GM12878 (cell line): ENCODE results near the gene RBMXL2. TPM values are rescaled to one million over a fixed set of nuclear protein-coding genes. Genes with fewer than 3 reads are reported as not detected.

Experiments used
- ATAC-seq: fragments of 200-7000 bp; cut with Tn5 transposase; 3 replicates; pipeline ENCODE4 v1.9.1; 2020; ENCODE audit warnings: mild to moderate bottlenecking, moderate library complexity
- BruUV-seq: library from RNA; stranded (reverse); fragments of 400-500 nt; replicated peaks from 2 replicates; lab custom pipeline; 2021; lab: Mats Ljungman, UMichigan
- CTCF ChIA-PET: fragments of 300-600 bp; sonication (Branson Sonifier 250); formaldehyde crosslinking; extraction: SDS; loops from one replicate; lab custom pipeline; 2021; ENCODE audit warnings: inconsistent platforms; lab: Yijun Ruan, JAX
- POLR2A ChIA-PET: fragments of 350-600 bp; formaldehyde crosslinking; extraction: SDS; loops from one replicate; lab custom pipeline; 2021; ENCODE audit warnings: inconsistent platforms; lab: Charles Lee
- RAD21 ChIA-PET: fragments of 300-600 bp; sonication (Branson Sonifier 250); formaldehyde crosslinking; loops from one replicate; lab custom pipeline; 2023; ENCODE audit warnings: antibody characterized with exemption; ENCODE audit not compliant: unreplicated experiment; lab: Charles Lee
- SMC1A ChIA-PET: fragments of 300-600 bp; sonication (Branson Sonifier 250); formaldehyde crosslinking; loops from one replicate; lab custom pipeline; 2023; ENCODE audit not compliant: unreplicated experiment, uncharacterized antibody; lab: Charles Lee
- DNase-seq: peaks from one replicate; pipeline ENCODE4 v3.0.0-alpha.2; 2011; ENCODE audit warnings: low read depth, low spot score
- FAIRE-seq: peaks from 3 replicates; lab custom pipeline; 2011; peaks lifted over from hg19 to GRCh38; lab: Jason Lieb, UNC
- H2AFZ ChIP-seq: 2 replicates; pipeline ENCODE4 v1.6.0; 2011; ENCODE audit warnings: low read depth, low read length, control low read depth; ENCODE audit not compliant: control insufficient read depth
- H3K27ac ChIP-seq: 2 replicates; pipeline ENCODE4 v1.5.1; 2011; ENCODE audit warnings: control low read depth; ENCODE audit not compliant: control insufficient read depth, insufficient read depth
- H3K27me3 ChIP-seq, 2 experiments: replicated peaks in 1 of 2; 2 replicates each; pipeline versions ENCODE4 v1.6.0 to v1.6.1; 2011; ENCODE audit warnings: low read length in 1 of 2; ENCODE audit not compliant: control insufficient read depth in 2 of 2, insufficient read depth in 2 of 2
- H3K36me3 ChIP-seq, 2 experiments: 2 replicates each; pipeline ENCODE4 v1.5.1; 2011; ENCODE audit warnings: low read length in 1 of 2; ENCODE audit not compliant: control insufficient read depth in 2 of 2, insufficient read depth in 2 of 2
- H3K4me1 ChIP-seq: 2 replicates; pipeline ENCODE4 v1.6.1; 2011; ENCODE audit warnings: mild to moderate bottlenecking, low read length, moderate library complexity, mixed read lengths; ENCODE audit not compliant: control insufficient read depth, insufficient read depth
- H3K4me2 ChIP-seq: 2 replicates; pipeline ENCODE4 v1.6.0; 2011; ENCODE audit warnings: control low read depth; ENCODE audit not compliant: control insufficient read depth, insufficient read depth
- H3K4me3 ChIP-seq: fragments of 200-600 bp; sonication (generic); 2 replicates; pipeline ENCODE4 v1.5.1; 2016
- H3K79me2 ChIP-seq: 2 replicates; pipeline ENCODE4 v1.6.0; 2011; ENCODE audit warnings: low read length; ENCODE audit not compliant: control insufficient read depth, insufficient read depth
- H3K9ac ChIP-seq: 2 replicates; pipeline ENCODE4 v1.8.0; 2011; ENCODE audit warnings: low read length, control low read depth, mixed read lengths; ENCODE audit not compliant: control insufficient read depth, insufficient read depth
- H3K9me3 ChIP-seq: replicated peaks from 3 replicates; pipeline ENCODE4 v1.5.1; 2011; ENCODE audit warnings: mild to moderate bottlenecking, low read length; ENCODE audit not compliant: control insufficient read depth, insufficient read depth
- H4K20me1 ChIP-seq: 2 replicates; pipeline ENCODE4 v1.6.0; 2011; ENCODE audit not compliant: control insufficient read depth, insufficient read depth
- BMI1 ChIP-seq: fragments of 450-650 bp; IDR thresholded peaks from 2 replicates; pipeline ENCODE4 v1.6.1; 2016; ENCODE audit warnings: mild to moderate bottlenecking, moderate library complexity, borderline replicate concordance
- KLF5 ChIP-seq: fragments of 450-650 bp; IDR thresholded peaks from 2 replicates; pipeline ENCODE4 v1.6.1; 2014; ENCODE audit warnings: mild to moderate bottlenecking; ENCODE audit not compliant: partially characterized antibody
- MTA2 ChIP-seq: fragments of 450-650 bp; IDR thresholded peaks from 2 replicates; pipeline ENCODE4 v1.6.1; 2016; ENCODE audit warnings: low read depth, mild to moderate bottlenecking, moderate library complexity
- SUPT20H ChIP-seq: IDR thresholded peaks from 2 replicates; pipeline ENCODE4 v1.6.1; 2011; ENCODE audit warnings: low read depth, mild to moderate bottlenecking, low read length, moderate library complexity, borderline replicate concordance; ENCODE audit not compliant: control insufficient read depth
- TAF1 ChIP-seq: IDR thresholded peaks from 2 replicates; pipeline ENCODE4 v1.6.1; 2011; ENCODE audit warnings: mild to moderate bottlenecking, low read depth, low read length, borderline replicate concordance
- YBX1 ChIP-seq: fragments of 450-650 bp; IDR thresholded peaks from 2 replicates; pipeline ENCODE4 v1.6.1; 2016; ENCODE audit warnings: antibody characterized with exemption
- WGBS: methylation state at CpG from one replicate; pipeline ENCODE4 v1.1.6; 2016; ENCODE audit warnings: low lambda C conversion rate; ENCODE audit not compliant: insufficient replicate concordance, insufficient coverage; ENCODE audit errors: missing lambda C conversion rate; 5-methylcytosine and 5-hydroxymethylcytosine counted together
- in situ Hi-C: fragments of 300-500 bp; cut with MboI; formaldehyde crosslinking; loops from 9 replicates; pipeline ENCODE4 v1.14.3; 2018; ENCODE audit warnings: mixed read lengths
- intact Hi-C: fragments of 100-400 bp; cut with micrococcal nuclease; formaldehyde crosslinking; loops from one replicate; pipeline ENCODE4 v1.14.2; 2022; ENCODE audit not compliant: unreplicated experiment
- polyA plus RNA-seq, 11 experiments: library from polyadenylated mRNA; depleted of rRNA in 4 of 11; unstranded in 6 of 11; stranded (reverse) in 5 of 11; fragments of >200 nt; fragmentation: Nextera tagmentation in 4 of 11; fragmentation: Illumina TruSeq in 1 of 11; extraction: Ambion mirVana in 4 of 11; extraction: Trizol in 1 of 11; gene quantifications; 1 replicate in 1 of 11; 2 replicates in 10 of 11; pipeline versions ENCODE4 v1.2.1 to v1.2.3, GENCODE V29; 2011 to 2016; ENCODE audit warnings: inconsistent platforms in 2 of 11, missing spikeins in 2 of 11, low read depth in 1 of 11
- total RNA-seq, 4 experiments: library from RNA; depleted of rRNA in 3 of 4; stranded (reverse); fragments of >200 nt in 3 of 4; fragmentation: Illumina TruSeq in 1 of 4; extraction: Trizol in 1 of 4; gene quantifications; 2 replicates each; pipeline versions ENCODE4 v1.2.1 to v1.2.3, GENCODE V29; 2013 to 2021
- TF ChIP-seq, protein P1 (sequence below): fragments of 150-350 bp; IDR thresholded peaks from 2 replicates; pipeline ENCODE4 v1.6.1; 2014; ENCODE audit warnings: mild to moderate bottlenecking, low read depth, low read length
- TF ChIP-seq, protein P2 (sequence below): fragments of 450-650 bp; conservative IDR thresholded peaks from 2 replicates; pipeline ENCODE4 v1.6.1; 2017; ENCODE audit warnings: mild to moderate bottlenecking, moderate library complexity
- TF ChIP-seq, protein P3 (sequence below): fragments of 450-650 bp; IDR thresholded peaks from 2 replicates; pipeline ENCODE4 v1.6.1; 2016; ENCODE audit warnings: mild to moderate bottlenecking
- TF ChIP-seq, protein P4 (sequence below): fragments of 450-650 bp; IDR thresholded peaks from 2 replicates; pipeline ENCODE4 v1.6.1; 2017; ENCODE audit warnings: mild to moderate bottlenecking

RBMXL2 gene
- total and polyA plus RNA-seq, 10 of the 15 experiments (the other 5 are each of a cell fraction or from before 2014, with no cell fraction given) = not detected

DNA sequence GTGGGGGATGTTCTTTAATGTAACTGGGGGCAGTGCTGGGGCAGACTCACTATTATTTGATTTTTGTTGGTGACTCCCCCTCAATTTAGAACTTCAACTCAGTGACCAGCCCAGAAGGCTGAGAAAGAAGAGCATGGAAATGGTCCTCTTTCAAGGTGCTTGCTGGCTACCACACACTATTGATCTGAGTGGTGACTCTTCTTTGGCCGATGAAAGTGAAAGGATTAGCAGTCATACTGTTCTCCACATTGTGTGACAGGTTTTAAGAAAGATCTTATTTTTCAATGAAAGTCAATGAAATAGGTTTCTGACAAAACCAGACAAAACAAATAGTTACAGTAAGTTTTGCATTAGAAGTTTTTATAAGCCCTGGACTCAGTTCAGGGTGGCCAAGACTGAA lies 38.6 kb upstream of the RBMXL2 start:
- H4K20me1 ChIP-seq = no peaks in the 10 kb centered on the region
- POLR2A ChIA-PET = no interaction called here
- SMC1A ChIA-PET = no interaction called here
- H3K27ac ChIP-seq = no peak overlapping the region
- H3K27me3 ChIP-seq = no peaks in the 10 kb centered on the region; a peak in 1 of 4 replicates
- H3K36me3 ChIP-seq = no peaks in the 10 kb centered on the region
- RAD21 ChIA-PET = no interaction called here
- no peak overlapping the region for H3K9ac ChIP-seq
- no TSS peak for BruUV-seq
- no peak for FAIRE-seq
- no peak for DNase-seq
- in situ Hi-C loops = no loop called here
- H3K9me3 ChIP-seq = no peaks in the 10 kb centered on the region
- intact Hi-C loops = no loop called here
- no peaks in the 10 kb centered on the region for H3K4me1 ChIP-seq
- ATAC-seq = peak; percentile 60
- H2AFZ ChIP-seq = no peak overlapping the region
- WGBS = 0% methylated on average over 1 of the region's 1 CpG
- no peak overlapping the region for H3K4me2 ChIP-seq
- no peak for TF ChIP-seq KLF5
- H3K79me2 ChIP-seq = no peaks in the 10 kb centered on the region
- no peak overlapping the region for H3K4me3 ChIP-seq
- CTCF ChIA-PET = no interaction called here

DNA sequence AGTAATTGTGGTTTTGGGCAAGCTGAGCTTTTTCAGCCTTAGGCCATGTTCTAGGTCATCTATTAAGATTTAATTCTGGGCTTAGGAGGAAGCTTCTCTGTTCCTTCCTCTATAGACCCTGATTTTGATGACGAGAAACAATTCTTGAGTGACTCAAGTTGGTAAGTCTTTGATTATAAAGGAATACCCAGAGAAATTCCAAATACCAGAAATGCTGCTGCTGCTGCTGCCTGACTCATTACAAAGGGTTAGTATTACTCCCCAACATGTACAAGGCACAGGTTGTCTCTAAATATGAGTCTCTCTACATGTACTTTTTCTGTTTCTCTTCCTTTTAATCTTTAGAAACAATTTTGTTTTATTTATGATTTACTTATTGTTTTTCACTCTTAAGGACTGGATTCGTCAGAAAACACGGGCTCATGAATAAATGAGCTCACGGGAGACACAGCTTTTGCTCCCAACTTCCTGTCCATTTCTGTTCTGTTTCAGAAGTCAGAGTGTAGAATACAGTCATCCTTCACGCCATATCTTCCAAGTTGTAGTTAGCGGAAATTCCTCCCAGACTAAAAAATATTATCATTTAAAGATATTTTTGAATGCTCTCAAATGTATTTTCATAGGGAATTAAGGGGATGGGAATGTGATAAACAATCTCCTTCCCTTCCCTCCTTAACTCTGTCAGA lies 31.8 kb upstream of the RBMXL2 start:
- FAIRE-seq = no peak
- 0% methylated on average over 6 of the region's 6 CpGs for WGBS
- in situ Hi-C loops (no loop called here), intact Hi-C loops (no loop called here)
- Histone ChIP-seq H3K79me2 (no peaks in the 10 kb centered on the region), H4K20me1 (no peaks in the 10 kb centered on the region), H3K27me3 (no peaks in the 10 kb centered on the region), H3K9me3 (no peaks in the 10 kb centered on the region), H3K9ac (no peak overlapping the region), H3K27ac (no peak overlapping the region), H3K4me2 (no peak overlapping the region), H3K36me3 (no peaks in the 10 kb centered on the region), H3K4me1 (no peaks in the 10 kb centered on the region), H2AFZ (no peak overlapping the region), H3K4me3 (no peak overlapping the region)
- ChIA-PET POLR2A (no interaction called here), SMC1A (interaction anchor here (0.7 kb wide), 1 partner anchor 18 kb away, joined by 5 read pairs; no protein-coding TSS in a partner anchor), RAD21 (no interaction called here), CTCF (no interaction called here)
- ATAC-seq = peak; percentile 65
- no TSS peak for BruUV-seq
- no peak for DNase-seq
- TF ChIP-seq BMI1 = no peak
- TF ChIP-seq, protein P1, sequence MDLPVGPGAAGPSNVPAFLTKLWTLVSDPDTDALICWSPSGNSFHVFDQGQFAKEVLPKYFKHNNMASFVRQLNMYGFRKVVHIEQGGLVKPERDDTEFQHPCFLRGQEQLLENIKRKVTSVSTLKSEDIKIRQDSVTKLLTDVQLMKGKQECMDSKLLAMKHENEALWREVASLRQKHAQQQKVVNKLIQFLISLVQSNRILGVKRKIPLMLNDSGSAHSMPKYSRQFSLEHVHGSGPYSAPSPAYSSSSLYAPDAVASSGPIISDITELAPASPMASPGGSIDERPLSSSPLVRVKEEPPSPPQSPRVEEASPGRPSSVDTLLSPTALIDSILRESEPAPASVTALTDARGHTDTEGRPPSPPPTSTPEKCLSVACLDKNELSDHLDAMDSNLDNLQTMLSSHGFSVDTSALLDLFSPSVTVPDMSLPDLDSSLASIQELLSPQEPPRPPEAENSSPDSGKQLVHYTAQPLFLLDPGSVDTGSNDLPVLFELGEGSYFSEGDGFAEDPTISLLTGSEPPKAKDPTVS = no peak
- no peak for TF ChIP-seq TAF1
- no peak for TF ChIP-seq SUPT20H
- TF ChIP-seq, protein P2, sequence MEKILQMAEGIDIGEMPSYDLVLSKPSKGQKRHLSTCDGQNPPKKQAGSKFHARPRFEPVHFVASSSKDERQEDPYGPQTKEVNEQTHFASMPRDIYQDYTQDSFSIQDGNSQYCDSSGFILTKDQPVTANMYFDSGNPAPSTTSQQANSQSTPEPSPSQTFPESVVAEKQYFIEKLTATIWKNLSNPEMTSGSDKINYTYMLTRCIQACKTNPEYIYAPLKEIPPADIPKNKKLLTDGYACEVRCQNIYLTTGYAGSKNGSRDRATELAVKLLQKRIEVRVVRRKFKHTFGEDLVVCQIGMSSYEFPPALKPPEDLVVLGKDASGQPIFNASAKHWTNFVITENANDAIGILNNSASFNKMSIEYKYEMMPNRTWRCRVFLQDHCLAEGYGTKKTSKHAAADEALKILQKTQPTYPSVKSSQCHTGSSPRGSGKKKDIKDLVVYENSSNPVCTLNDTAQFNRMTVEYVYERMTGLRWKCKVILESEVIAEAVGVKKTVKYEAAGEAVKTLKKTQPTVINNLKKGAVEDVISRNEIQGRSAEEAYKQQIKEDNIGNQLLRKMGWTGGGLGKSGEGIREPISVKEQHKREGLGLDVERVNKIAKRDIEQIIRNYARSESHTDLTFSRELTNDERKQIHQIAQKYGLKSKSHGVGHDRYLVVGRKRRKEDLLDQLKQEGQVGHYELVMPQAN = no peak
- TF ChIP-seq, protein P3, sequence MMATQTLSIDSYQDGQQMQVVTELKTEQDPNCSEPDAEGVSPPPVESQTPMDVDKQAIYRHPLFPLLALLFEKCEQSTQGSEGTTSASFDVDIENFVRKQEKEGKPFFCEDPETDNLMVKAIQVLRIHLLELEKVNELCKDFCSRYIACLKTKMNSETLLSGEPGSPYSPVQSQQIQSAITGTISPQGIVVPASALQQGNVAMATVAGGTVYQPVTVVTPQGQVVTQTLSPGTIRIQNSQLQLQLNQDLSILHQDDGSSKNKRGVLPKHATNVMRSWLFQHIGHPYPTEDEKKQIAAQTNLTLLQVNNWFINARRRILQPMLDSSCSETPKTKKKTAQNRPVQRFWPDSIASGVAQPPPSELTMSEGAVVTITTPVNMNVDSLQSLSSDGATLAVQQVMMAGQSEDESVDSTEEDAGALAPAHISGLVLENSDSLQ = no peak
- TF ChIP-seq MTA2 = no peak
- TF ChIP-seq YBX1 = no peak
- TF ChIP-seq, protein P4, sequence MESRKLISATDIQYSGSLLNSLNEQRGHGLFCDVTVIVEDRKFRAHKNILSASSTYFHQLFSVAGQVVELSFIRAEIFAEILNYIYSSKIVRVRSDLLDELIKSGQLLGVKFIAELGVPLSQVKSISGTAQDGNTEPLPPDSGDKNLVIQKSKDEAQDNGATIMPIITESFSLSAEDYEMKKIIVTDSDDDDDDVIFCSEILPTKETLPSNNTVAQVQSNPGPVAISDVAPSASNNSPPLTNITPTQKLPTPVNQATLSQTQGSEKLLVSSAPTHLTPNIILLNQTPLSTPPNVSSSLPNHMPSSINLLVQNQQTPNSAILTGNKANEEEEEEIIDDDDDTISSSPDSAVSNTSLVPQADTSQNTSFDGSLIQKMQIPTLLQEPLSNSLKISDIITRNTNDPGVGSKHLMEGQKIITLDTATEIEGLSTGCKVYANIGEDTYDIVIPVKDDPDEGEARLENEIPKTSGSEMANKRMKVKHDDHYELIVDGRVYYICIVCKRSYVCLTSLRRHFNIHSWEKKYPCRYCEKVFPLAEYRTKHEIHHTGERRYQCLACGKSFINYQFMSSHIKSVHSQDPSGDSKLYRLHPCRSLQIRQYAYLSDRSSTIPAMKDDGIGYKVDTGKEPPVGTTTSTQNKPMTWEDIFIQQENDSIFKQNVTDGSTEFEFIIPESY = no peak
